ENCODE data around the gene LCN10.
"Not testable (repeated sequence)": the region's sequence is repeated elsewhere in the genome, so short reads cannot be mapped to it uniquely, and the experiment has no call there.

GRCh38 chr9:136765745-136766409 lies 23.1 kb upstream of the LCN10 start:
- TF ChIP-seq EZH2 (IDR thresholded peaks at IDR 0.05; ENCODE audit: insufficient read depth, poor library complexity, severe bottlenecking); EZH2phosphoT487 (IDR thresholded peaks at IDR 0.05; ENCODE audit: insufficient read depth, low read depth): not testable (repeated sequence)
